Kidney capillary endothelial cell (primary cell): ENCODE results near the gene LSAMP.
A peak's percentile ranks its signal among the peaks of the same experiment; 100 is the strongest.

Experiments
- DNase-seq: peaks from one replicate; pipeline ENCODE4 v3.0.0-alpha.2; 2018; ENCODE audit warnings: low spot score

Gene LSAMP

DNA sequence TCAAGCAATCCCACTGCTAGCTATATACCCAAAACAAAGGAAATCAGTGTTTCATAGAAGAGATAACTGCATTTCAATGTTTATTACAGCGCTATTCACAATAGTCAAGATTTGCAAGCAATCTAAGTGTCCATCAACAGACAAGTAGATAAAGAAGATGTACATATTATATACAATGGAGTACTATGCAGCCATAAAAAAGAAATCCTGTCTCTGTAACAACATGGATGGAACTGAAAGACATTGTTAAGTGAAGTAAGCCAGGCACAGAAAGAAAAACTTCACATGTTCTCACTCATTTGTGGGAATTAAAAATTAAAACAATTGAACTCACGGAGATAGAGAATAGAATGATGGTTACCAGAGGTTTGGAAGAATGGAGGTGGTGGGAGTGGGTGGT lies 89.2 kb downstream of the LSAMP start:
- DNase-seq, result no peak

- DNase-seq, result no peak
Observed at GRCh38 chr3:116354382-116354781, 90.9 kb downstream of the LSAMP start.

GRCh38 chr3:116350119-116350733 lies 95.1 kb downstream of the LSAMP start:
- no peak for DNase-seq

DNA sequence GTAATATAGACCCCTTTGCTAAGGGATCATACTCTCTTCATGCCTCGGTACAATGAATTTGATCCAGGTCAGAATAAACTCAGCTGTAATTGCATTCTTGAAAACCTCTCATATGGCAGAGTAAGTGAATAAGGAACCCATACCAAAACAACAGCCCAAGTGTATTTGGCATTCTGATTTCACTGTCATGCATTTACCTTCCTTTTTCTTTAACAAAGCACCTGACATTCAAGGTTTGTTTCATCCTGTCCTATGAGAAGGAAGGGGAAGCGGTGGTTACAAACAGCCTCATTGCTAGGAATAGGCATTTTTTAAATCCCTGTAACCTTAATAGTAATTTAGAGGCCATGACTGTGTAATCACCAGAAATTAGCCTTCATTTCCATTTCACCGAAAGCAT lies 97.1 kb downstream of the LSAMP start:
- DNase-seq, result no peak

GRCh38 chr3:116342499-116342898 lies 102.8 kb downstream of the LSAMP start:
- DNase-seq, result no peak

DNA sequence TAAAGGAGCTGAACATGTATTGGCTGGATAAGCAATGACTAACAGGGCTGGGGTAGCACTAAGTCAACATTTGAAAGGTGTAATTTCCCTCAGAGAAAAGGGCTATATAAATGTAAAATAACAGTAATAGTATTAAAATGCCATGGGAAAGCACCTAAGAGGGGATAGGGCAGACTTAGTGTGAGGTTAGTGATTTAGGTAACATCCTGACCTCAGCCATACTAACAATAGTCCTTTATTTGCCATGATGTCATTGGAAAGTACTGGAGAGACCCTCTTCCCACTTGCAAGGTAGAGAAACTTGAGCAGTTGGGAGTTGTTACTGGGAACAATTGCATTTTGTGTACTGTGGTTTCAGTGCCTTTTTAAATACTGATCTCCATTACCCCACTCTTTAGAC lies 103.4 kb downstream of the LSAMP start:
- DNase-seq, result no peak

DNA sequence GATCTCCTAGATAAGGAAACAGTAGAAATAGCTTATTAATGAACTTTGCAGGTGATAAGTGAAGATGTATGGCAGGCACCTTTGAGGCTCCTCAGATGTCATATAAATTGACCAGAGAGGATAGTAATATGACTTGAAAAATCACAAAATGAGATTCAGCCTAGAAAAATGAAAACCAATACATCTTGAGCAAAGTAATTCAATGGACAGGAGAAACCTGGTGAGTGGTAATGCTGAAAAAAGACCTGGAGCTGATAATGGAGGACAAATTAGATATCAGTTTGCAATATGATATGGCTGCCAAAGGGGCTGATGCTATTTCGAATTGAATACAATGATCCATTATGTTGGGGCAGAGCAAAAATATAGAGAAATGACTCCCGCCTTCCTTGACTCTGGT lies 103.9 kb downstream of the LSAMP start:
- DNase-seq, result no peak

DNA sequence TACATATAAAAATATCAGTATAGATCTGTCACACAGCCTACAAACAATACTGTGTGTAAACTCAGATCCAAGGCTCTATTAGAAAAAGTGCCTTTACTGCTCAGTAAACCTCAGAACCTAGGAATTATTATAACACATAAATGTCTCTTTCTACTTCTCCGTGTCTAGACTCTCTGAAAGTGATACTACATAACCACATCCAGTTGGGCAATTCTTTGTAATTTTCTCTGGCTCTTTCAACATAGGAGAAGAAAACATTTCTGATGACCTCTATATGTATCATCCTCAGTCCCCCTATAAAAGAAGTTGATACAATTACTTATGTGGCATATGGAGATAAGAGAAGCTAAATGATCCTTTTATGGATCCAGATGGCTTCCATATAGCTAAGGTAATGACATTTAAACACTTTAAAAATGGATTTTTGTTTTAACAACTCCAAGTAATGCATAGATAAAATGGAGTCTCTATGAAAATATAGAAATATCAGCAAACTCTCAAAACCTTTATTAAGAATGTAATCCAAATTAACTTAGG lies 104.5 kb downstream of the LSAMP start:
- DNase-seq, result no peak

GRCh38 chr3:116339441-116340028 lies 105.8 kb downstream of the LSAMP start:
- DNase-seq, result no peak

GRCh38 chr3:116338713-116339112 lies 106.6 kb downstream of the LSAMP start:
- no peak for DNase-seq

GRCh38 chr3:116337229-116337628 lies 108.1 kb downstream of the LSAMP start:
- DNase-seq, result no peak

- no peak for DNase-seq
Observed at GRCh38 chr3:116331380-116331779, 113.9 kb downstream of the LSAMP start.

GRCh38 chr3:116322750-116323375 lies 122.4 kb downstream of the LSAMP start:
- DNase-seq, result no peak

- DNase-seq, result no peak
Observed at GRCh38 chr3:116318370-116318769, 126.9 kb downstream of the LSAMP start.

- no peak for DNase-seq
Observed at GRCh38 chr3:116316771-116317170, 128.5 kb downstream of the LSAMP start.

GRCh38 chr3:116314476-116314875 lies 130.8 kb downstream of the LSAMP start:
- no peak for DNase-seq

DNA sequence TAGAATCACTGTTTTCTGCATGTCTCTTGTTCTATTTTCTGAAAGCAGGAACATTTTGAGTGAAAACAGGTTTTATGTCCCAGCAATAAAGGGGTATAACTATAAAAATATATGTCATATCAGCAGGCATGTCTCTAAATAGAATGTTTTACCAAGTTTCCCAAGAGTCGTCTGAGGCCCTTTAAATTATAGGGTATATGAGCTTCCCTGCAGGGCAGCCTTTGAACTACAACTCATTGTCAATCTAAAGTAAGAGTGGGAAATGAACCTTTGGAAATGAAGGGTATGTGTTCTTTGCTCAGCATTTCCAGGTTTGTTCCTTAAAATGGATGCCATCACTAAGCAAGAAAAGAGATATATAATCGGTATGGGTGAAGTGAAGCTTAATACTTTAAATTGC lies 138.6 kb downstream of the LSAMP start:
- DNase-seq, result no peak

GRCh38 chr3:116306149-116306548 lies 139.1 kb downstream of the LSAMP start:
- no peak for DNase-seq

DNA sequence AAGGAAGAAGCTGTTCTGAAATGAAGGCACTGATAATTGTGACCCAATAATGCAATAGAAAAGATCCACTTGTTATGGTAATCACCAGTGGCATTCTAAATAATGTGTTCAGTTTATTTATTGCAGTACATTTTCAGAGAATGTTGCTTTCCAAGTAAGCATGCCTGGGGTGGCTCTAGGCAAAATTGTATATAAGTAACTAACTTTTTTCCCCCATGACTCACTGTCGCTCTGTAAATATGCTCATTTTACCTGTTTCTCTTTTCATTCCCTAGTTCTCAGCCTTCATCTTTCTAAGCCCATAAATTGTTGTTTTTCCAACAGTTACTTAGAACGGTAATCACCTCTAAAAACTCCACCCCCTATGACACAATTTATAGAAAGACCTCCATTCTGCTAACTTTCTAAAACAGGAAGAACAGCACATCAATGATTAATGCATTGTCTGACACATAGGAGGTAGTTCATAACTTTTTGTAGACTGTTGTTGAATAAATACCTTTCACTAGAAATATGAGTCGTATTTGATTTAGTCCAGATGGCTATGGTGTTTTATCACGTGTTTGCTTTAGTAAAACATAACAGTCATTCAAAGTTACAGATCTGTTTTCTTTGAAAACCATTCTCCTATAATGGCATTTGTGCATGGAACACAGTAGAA lies 143.1 kb downstream of the LSAMP start:
- peak; percentile 70 for DNase-seq

- DNase-seq, result no peak
Observed at GRCh38 chr3:116301422-116301821, 143.9 kb downstream of the LSAMP start.

DNA sequence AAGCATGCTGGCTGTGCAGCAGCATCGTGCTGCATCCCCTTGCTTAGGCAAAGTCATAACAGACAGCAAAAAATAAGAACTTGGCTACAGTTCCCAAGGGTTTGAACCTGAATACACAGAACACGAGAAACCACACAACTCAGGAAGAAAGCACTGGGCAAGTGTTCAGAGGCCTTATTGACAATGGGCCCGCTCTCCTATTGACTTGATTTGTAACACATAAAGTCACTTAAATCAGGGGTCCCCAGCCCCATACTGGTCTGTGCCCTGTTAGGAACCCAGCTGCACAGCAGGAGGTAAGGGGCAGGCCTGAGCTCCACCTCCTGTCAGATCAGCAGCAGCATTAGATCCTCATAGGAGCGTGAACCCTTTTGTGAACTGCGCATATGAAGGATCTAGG lies 145.1 kb downstream of the LSAMP start:
- no peak for DNase-seq

DNA sequence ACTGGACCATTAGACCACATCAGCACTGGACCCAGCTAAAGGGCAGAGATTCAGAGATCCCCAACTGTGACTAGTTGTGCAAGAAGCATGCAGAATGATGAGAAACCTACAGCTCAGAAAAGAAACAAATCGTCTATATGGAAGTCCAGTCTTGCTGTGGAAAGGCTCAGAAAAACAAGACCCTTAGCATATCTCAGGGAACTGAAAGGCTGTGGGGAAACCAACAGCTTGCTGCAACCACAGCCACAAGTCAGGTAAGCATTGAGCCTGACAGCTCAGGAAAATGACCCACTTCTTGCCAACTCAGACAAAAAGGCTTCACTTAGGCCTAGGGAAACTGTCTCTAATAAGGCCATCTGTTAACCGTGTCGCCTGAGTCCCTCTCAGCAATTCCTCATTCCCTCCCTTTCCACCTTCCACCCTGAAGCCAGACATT lies 145.6 kb downstream of the LSAMP start:
- no peak for DNase-seq

DNA sequence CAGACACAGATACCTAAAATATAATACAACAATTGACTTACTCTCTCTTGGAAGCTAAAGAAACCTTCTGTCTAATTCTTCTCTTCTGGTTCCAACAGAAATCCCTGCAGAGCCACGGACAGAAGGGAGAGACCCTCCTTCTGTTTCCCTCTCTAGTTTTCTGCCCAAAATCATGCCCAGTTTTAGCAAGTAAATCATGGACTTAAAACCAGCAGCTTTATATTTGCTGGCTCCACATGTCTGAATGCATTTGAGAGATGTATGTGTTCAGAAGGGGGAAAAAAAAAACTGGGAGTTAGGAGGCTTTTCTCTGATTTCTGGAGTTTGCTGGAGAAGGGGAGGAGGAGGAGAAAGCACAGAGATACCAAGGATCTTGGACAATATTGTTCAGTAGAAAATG lies 147.1 kb downstream of the LSAMP start:
- no peak for DNase-seq
